ENCODE results near the gene GPSM3. TPM values are rescaled to one million over a fixed set of nuclear protein-coding genes. Genes with fewer than 3 reads are reported as not detected.
A peak's percentile ranks its signal among the peaks of the same experiment; 100 is the strongest.
"Not testable (repeated sequence)": the region's sequence is repeated elsewhere in the genome, so short reads cannot be mapped to it uniquely, and the experiment has no call there.

GPSM3 gene

DNA sequence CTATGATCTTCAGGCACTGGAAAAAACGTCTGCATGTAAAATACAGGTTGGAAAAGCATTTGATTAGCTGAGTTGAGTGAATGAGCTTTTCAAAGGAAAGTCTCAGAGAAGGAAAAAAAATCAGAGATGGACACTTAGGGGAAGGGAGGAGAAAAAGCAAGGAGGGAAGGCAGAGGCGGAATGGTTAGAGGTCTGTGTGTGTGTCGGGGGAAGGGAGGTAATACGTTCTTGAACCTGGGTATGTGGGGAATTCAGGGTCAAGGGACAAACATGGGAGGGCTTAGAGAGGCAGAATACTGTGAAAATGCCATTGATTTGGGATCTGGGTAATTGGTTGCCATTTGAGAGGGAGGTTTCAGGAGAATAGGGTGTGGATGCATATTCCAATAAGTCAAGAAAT, 45.8 kb downstream of the GPSM3 start:
- H2BK5ac ChIP-seq (ENCODE audit: low read length): peak overlapping the region; percentile 67
- H3K79me2 ChIP-seq (ENCODE audit: control insufficient read depth, insufficient read depth, low read length): no peaks in the 10 kb centered on the region
- no peak overlapping the region for H3K27ac ChIP-seq (ENCODE audit: low read depth, low read length)
- no CpG with 5 or more reads among the region's 4 CpGs for WGBS (ENCODE audit: extremely low coverage, insufficient coverage, low lambda C conversion rate)
- DNase-seq: peak; percentile 79
- H3K4ac ChIP-seq (ENCODE audit: low read depth, low read length): no peak overlapping the region
- H2BK15ac ChIP-seq (replicated peaks; ENCODE audit: low read depth): no peak overlapping the region
- no peak overlapping the region for H2AK5ac ChIP-seq (ENCODE audit: low read length)
- H3K4me3 ChIP-seq (ENCODE audit: low read length): no peak overlapping the region
- H3K27me3 ChIP-seq (ENCODE audit: insufficient read depth, low read length, poor library complexity): no peaks in the 10 kb centered on the region
- no peak overlapping the region for H3K23ac ChIP-seq (ENCODE audit: low read length)
- no peak overlapping the region for H3K4me2 ChIP-seq (ENCODE audit: low read length)
- no peak overlapping the region for H3K18ac ChIP-seq (ENCODE audit: low read length)
- no peaks in the 10 kb centered on the region for H3K36me3 ChIP-seq (ENCODE audit: control insufficient read depth, insufficient read depth, low read length)
- H3K79me1 ChIP-seq (ENCODE audit: low read length): no peaks in the 10 kb centered on the region
- H4K8ac ChIP-seq (ENCODE audit: low read depth, low read length): no peak overlapping the region
- peak overlapping the region; percentile 45 for H3K56ac ChIP-seq (ENCODE audit: low read length)
- H3K4me1 ChIP-seq (ENCODE audit: control insufficient read depth, low read depth, low read length): peaks cover 15% of the 10 kb centered on the region
- no peak overlapping the region for H4K5ac ChIP-seq (ENCODE audit: low read length)
- H3K9ac ChIP-seq (ENCODE audit: low read length): peak overlapping the region; percentile 35
- no peak overlapping the region for H2BK120ac ChIP-seq (ENCODE audit: low read depth, low read length)

DNA sequence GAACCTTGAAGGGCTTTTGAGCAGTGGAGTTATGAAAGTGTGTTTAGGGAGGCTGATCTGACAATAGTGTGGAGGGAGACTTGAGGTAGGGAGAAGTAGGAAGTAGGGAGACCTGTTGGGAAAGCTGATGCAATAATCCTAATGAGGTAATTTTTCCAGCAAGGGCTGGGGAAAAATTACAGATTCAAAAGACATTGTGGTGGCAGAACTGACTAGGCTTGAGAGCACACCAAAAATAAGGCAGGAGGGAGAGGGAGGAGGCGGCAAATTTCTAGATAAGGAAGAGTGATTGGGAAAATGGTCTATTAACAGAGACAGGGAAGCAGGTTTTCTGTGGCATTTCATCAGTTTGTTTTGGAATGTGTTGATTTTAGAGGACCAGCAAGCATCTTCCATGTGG, 46.2 kb downstream of the GPSM3 start:
- Histone ChIP-seq H3K4me2 (ENCODE audit: low read length) (no peak overlapping the region), H4K8ac (ENCODE audit: low read depth, low read length) (no peak overlapping the region), H3K27ac (ENCODE audit: low read depth, low read length) (no peak overlapping the region), H2BK15ac (replicated peaks; ENCODE audit: low read depth) (no peak overlapping the region), H3K27me3 (ENCODE audit: insufficient read depth, low read length, poor library complexity) (no peaks in the 10 kb centered on the region), H3K79me1 (ENCODE audit: low read length) (no peaks in the 10 kb centered on the region), H2BK5ac (ENCODE audit: low read length) (no peak overlapping the region), H2BK120ac (ENCODE audit: low read depth, low read length) (no peak overlapping the region), H3K18ac (ENCODE audit: low read length) (peak overlapping the region; percentile 32), H3K4ac (ENCODE audit: low read depth, low read length) (peak overlapping the region; percentile 24), H3K9ac (ENCODE audit: low read length) (peak overlapping the region; percentile 35), H3K56ac (ENCODE audit: low read length) (peak overlapping the region; percentile 45), H3K79me2 (ENCODE audit: control insufficient read depth, insufficient read depth, low read length) (no peaks in the 10 kb centered on the region), H3K23ac (ENCODE audit: low read length) (no peak overlapping the region), H3K4me3 (ENCODE audit: low read length) (no peak overlapping the region), H2AK5ac (ENCODE audit: low read length) (no peak overlapping the region), H3K36me3 (ENCODE audit: control insufficient read depth, insufficient read depth, low read length) (no peaks in the 10 kb centered on the region), H3K4me1 (ENCODE audit: control insufficient read depth, low read depth, low read length) (peaks cover 13% of the 10 kb centered on the region), H4K5ac (ENCODE audit: low read length) (no peak overlapping the region)
- peak; percentile 45 for DNase-seq
- WGBS (ENCODE audit: extremely low coverage, insufficient coverage, low lambda C conversion rate): no CpG with 5 or more reads among the region's 1 CpG

DNA sequence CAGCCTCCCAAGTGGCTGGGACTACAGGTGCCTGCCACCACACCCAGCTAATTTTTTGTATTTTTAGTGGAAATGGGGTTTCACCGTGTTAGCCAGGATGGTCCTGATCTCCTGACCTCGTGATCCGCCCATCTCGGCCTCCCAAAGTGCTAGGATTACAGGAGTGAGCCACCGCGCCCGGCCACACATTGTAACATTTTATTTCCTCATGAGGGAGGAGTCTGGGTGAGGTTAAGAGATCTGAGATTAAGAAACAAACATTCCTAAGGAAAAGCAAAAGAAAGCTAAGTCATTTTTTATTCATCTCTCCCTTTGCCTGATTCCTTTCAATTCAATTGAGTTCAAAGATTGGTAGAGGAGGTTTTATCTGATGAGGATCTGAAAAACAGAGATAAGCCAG, 48.2 kb downstream of the GPSM3 start:
- H3K23ac ChIP-seq (ENCODE audit: low read length); H2AK5ac ChIP-seq (ENCODE audit: low read length); H3K27me3 ChIP-seq (ENCODE audit: insufficient read depth, low read length, poor library complexity); H4K8ac ChIP-seq (ENCODE audit: low read depth, low read length); H2BK5ac ChIP-seq (ENCODE audit: low read length); H3K18ac ChIP-seq (ENCODE audit: low read length); H3K79me1 ChIP-seq (ENCODE audit: low read length); DNase-seq; H3K4me2 ChIP-seq (ENCODE audit: low read length); H4K5ac ChIP-seq (ENCODE audit: low read length); H3K4me3 ChIP-seq (ENCODE audit: low read length); H3K36me3 ChIP-seq (ENCODE audit: control insufficient read depth, insufficient read depth, low read length); H2BK15ac ChIP-seq (replicated peaks; ENCODE audit: low read depth); H2BK120ac ChIP-seq (ENCODE audit: low read depth, low read length); H3K56ac ChIP-seq (ENCODE audit: low read length); H3K79me2 ChIP-seq (ENCODE audit: control insufficient read depth, insufficient read depth, low read length); H3K9ac ChIP-seq (ENCODE audit: low read length); H3K4ac ChIP-seq (ENCODE audit: low read depth, low read length); H3K4me1 ChIP-seq (ENCODE audit: control insufficient read depth, low read depth, low read length); H3K27ac ChIP-seq (ENCODE audit: low read depth, low read length): not testable (repeated sequence)
- WGBS (ENCODE audit: extremely low coverage, insufficient coverage, low lambda C conversion rate): no CpG with 5 or more reads among the region's 7 CpGs

Small RNA genes within 50 kb of the gene (small RNA-seq; reads per million reads assigned to genes)
- gene AL662884.1 (ENCODE audit: insufficient read depth) (not detected), gene MIR6833 (ENCODE audit: insufficient read depth) (not detected)

Data from mesendoderm (in vitro differentiated cells).